ENCODE results near the gene POLR3E. TPM values are rescaled to one million over a fixed set of nuclear protein-coding genes. Genes with fewer than 3 reads are reported as not detected.

Gene POLR3E
- total and polyA plus RNA-seq, 2 donors (not counting 3 experiments of a cell fraction or from before 2014, with no cell fraction given): 48.3 to 62.2 TPM

- BruUV-seq (replicated peaks): no TSS peak
- no peaks in the 10 kb centered on the region for H3K79me2 ChIP-seq (ENCODE audit: control insufficient read depth, insufficient read depth, low read length)
- H3K9me1 ChIP-seq (replicated peaks; ENCODE audit: control insufficient read depth, extremely low read depth, insufficient read depth, low read length): no peaks in the 10 kb centered on the region
- no peak overlapping the region for H3K4me3 ChIP-seq (replicated peaks in 1 of 3; ENCODE audit: insufficient read depth in 1 of 3, low read depth in 1 of 3, low read length in 3 of 3)
- no peaks in the 10 kb centered on the region for H3K36me3 ChIP-seq (ENCODE audit: control insufficient read depth in 2 of 2, extremely low read depth in 1 of 2, insufficient read depth in 2 of 2, low read length in 2 of 2)
- no peaks in the 10 kb centered on the region for H4K20me1 ChIP-seq (replicated peaks; ENCODE audit: control insufficient read depth, extremely low read depth, insufficient read depth, low read length)
- intact Hi-C loops (cut with micrococcal nuclease) (no loop called here), dilution Hi-C loops (cut with MboI; ENCODE audit: extremely low pct_ligation_motif_present, low sequenced_read_pairs) (no loop called here)
- FAIRE-seq: no peak
- H3K27ac ChIP-seq (ENCODE audit: insufficient read depth, low read depth, low read length): no peak overlapping the region
- DNase-seq (ENCODE audit: low read depth, low spot score): no peak
- no peak overlapping the region for H3K9ac ChIP-seq (replicated peaks; ENCODE audit: extremely low read depth, insufficient read depth, low read length)
- H3K9me3 ChIP-seq (replicated peaks; ENCODE audit: control insufficient read depth, insufficient read depth, low read length): no peaks in the 10 kb centered on the region
- no peaks in the 10 kb centered on the region for H3K27me3 ChIP-seq (ENCODE audit: control insufficient read depth in 2 of 2, insufficient read depth in 2 of 2, low read length in 2 of 2)
- H3K4me1 ChIP-seq (ENCODE audit: control insufficient read depth, extremely low read depth, insufficient read depth, low read length): no peaks in the 10 kb centered on the region
- H3K4me2 ChIP-seq (ENCODE audit: insufficient read depth, low read length): no peak overlapping the region
- TF ChIP-seq EZH2 (IDR thresholded peaks at IDR 0.05; ENCODE audit: borderline replicate concordance, low read depth, low read length, severe bottlenecking) (no peak), FOS (IDR thresholded peaks at IDR 0.05; ENCODE audit: borderline replicate concordance, insufficient read depth, low read length) (no peak), GATA2 (IDR thresholded peaks at IDR 0.05; ENCODE audit: insufficient read depth, insufficient read length, low read depth, low read length) (no peak), JUN (IDR thresholded peaks at IDR 0.05; ENCODE audit: borderline replicate concordance, insufficient read depth, insufficient read length, low read depth) (no peak), POLR2A (IDR thresholded peaks at IDR 0.05; ENCODE audit: low read depth, low read length) (no peak), CTCF (IDR thresholded peaks at IDR 0.05; ENCODE audit: extremely low read depth in 1 of 2, insufficient read depth in 1 of 2, low read depth in 1 of 2, low read length in 2 of 2) (no peak), MYC (IDR thresholded peaks at IDR 0.05; ENCODE audit: low read depth, low read length) (no peak), MAX (IDR thresholded peaks at IDR 0.05; ENCODE audit: insufficient read depth, insufficient read length) (no peak), POLR2AphosphoS5 (IDR thresholded peaks at IDR 0.05; ENCODE audit: insufficient read depth, low read depth, low read length) (no peak)
- CTCF ChIA-PET: no interaction called here
- POLR2A ChIA-PET: no interaction called here
- no peak overlapping the region for H2AFZ ChIP-seq (ENCODE audit: low read depth, low read length)
Measured at GRCh38 chr16:22291860-22292318, 5.3 kb upstream of the POLR3E start.
